ENCODE results near the gene TACC2. TPM values are rescaled to one million over a fixed set of nuclear protein-coding genes. Genes with fewer than 3 reads are reported as not detected.
A peak's percentile ranks its signal among the peaks of the same experiment; 100 is the strongest.
"Not testable (repeated sequence)": the region's sequence is repeated elsewhere in the genome, so short reads cannot be mapped to it uniquely, and the experiment has no call there.

The TACC2 gene
- total and polyA plus RNA-seq, 2 experiments from 2014 or later = 30.8 to 35.9 TPM

GRCh38 chr10:122017926-122018325 lies 29.0 kb downstream of the TACC2 start:
- H3K36me3 ChIP-seq (ENCODE audit: insufficient read depth); H3F3A ChIP-seq (replicated peaks; ENCODE audit: low read depth); H3K4me3 Mint-ChIP-seq; H3K27me3 ChIP-seq (ENCODE audit: insufficient read depth); H3K36me3 Mint-ChIP-seq (ENCODE audit: low read depth); H3K79me2 ChIP-seq (replicated peaks; ENCODE audit: insufficient read depth); H2AFZ ChIP-seq; ATAC-seq; H3K4me3 ChIP-seq; H3K9me2 ChIP-seq (ENCODE audit: insufficient read depth); H3K27ac Mint-ChIP-seq; H3K27me3 Mint-ChIP-seq (ENCODE audit: insufficient read depth, low read depth, poor library complexity); H3K27ac ChIP-seq (ENCODE audit: low read depth); DNase-seq (ENCODE audit: low spot score); H4K20me1 ChIP-seq (replicated peaks; ENCODE audit: insufficient read depth); H3K9me3 Mint-ChIP-seq; H3K4me2 ChIP-seq: not testable (repeated sequence)
- H3K4me1 ChIP-seq (ENCODE audit: insufficient read depth) = peaks cover 20% of the 10 kb centered on the region
- H3K4me1 Mint-ChIP-seq = peaks cover 21% of the 10 kb centered on the region

GRCh38 chr10:122018491-122018890 lies 29.5 kb downstream of the TACC2 start:
- no peaks in the 10 kb centered on the region for H3K36me3 Mint-ChIP-seq (ENCODE audit: low read depth)
- no peak overlapping the region for H3K4me3 Mint-ChIP-seq
- H3K4me1 Mint-ChIP-seq = peaks cover 21% of the 10 kb centered on the region
- Histone ChIP-seq H3K4me3 (no peak overlapping the region), H2AFZ (peak overlapping the region; percentile 99), H3K79me2 (replicated peaks; ENCODE audit: insufficient read depth) (no peaks in the 10 kb centered on the region), H3K36me3 (ENCODE audit: insufficient read depth) (no peaks in the 10 kb centered on the region), H3K9me2 (ENCODE audit: insufficient read depth) (no peaks in the 10 kb centered on the region), H3K4me2 (no peak overlapping the region), H3K4me1 (ENCODE audit: insufficient read depth) (peaks cover 20% of the 10 kb centered on the region), H4K20me1 (replicated peaks; ENCODE audit: insufficient read depth) (no peaks in the 10 kb centered on the region), H3K27ac (ENCODE audit: low read depth) (no peak overlapping the region), H3K27me3 (ENCODE audit: insufficient read depth) (no peaks in the 10 kb centered on the region), H3F3A (replicated peaks; ENCODE audit: low read depth) (no peaks in the 10 kb centered on the region)
- ATAC-seq (no peak), DNase-seq (ENCODE audit: low spot score) (no peak)
- no peaks in the 10 kb centered on the region for H3K9me3 Mint-ChIP-seq
- no peak overlapping the region for H3K27ac Mint-ChIP-seq
- peaks cover 8% of the 10 kb centered on the region for H3K27me3 Mint-ChIP-seq (ENCODE audit: insufficient read depth, low read depth, poor library complexity)
- no peak for TF ChIP-seq POLR2AphosphoS5 (IDR thresholded peaks at IDR 0.05; ENCODE audit: low read depth)
- no peak for TF ChIP-seq EZH2 (IDR thresholded peaks at IDR 0.05; ENCODE audit: low read depth, unreplicated experiment)
- no peak for TF ChIP-seq EZH2phosphoT487 (IDR thresholded peaks at IDR 0.05; ENCODE audit: unreplicated experiment)
- TF ChIP-seq ZNF331 (CRISPR knock-in tag; IDR thresholded peaks at IDR 0.05; ENCODE audit: low read depth) = no peak
- TF ChIP-seq CTCF (conservative IDR thresholded peaks at IDR 0.05; ENCODE audit: low read depth in 2 of 2) = no peak
- no peak for TF ChIP-seq CREB1 (CRISPR knock-in tag; IDR thresholded peaks at IDR 0.05; ENCODE audit: low read depth)
- TF ChIP-seq REST (IDR thresholded peaks at IDR 0.05; ENCODE audit: unreplicated experiment) = no peak
- no peak for TF ChIP-seq STAT1 (IDR thresholded peaks at IDR 0.05; ENCODE audit: unreplicated experiment)
- no peak for TF ChIP-seq ETS1 (IDR thresholded peaks at IDR 0.05)
- no peak for TF ChIP-seq NANOG (IDR thresholded peaks at IDR 0.05; ENCODE audit: borderline replicate concordance)
- TF ChIP-seq ZNF114 (CRISPR knock-in tag; IDR thresholded peaks at IDR 0.05) = no peak
